ENCODE data around the gene MRPS16.

MRPS16 gene

DNA sequence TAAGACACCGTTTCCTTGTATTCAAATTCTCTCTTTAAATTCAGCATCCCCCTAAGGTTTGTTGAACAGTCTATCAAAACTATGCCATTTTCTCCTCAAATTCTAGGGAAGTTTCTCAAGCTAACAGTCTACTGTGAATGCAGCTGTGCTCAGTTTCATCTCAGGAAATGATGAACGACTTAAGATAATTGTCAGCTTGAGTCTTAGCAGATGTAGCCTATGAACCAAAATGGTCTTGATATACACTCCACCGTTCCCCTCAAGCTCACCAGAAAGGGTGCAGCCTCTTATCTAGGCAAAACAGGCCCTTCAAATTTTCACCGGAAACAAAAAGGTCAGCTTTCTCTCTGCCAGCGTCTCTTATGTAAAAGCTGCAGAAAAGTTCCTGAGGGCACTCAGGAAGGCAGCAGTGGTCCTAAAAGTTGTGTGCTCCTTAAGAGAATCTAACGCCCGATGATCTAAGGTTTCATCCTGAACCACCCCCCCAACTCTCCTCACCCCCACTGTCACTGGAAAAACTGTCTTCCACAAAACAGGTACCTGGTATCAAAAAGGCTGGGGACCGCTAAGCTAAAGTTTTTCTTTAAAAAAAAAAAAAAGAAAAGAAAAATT is 7.5 kb downstream of the MRPS16 start:
- H3K4me3 ChIP-seq (ENCODE audit: low read depth, low read length) = no peak overlapping the region

DNA sequence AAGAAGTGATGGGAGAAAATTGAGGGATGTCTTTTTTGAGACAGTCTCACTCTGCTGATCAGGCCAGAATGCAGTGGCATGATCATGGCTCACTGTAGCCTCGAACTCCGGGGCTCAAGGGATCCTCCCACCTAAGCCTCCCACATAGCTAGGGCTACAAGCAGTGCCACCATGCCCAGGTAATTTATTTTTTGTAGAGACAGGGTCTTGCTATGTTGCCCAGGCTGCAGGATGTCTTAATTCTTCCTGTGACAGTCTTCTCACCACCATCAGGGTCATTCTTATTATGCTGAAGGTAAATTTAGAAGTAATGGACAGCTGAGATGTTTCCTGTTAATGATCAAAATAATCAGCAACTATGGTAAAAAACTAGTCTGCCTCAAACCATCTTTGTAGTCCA is 12.5 kb downstream of the MRPS16 start:
- H3K4me3 ChIP-seq (ENCODE audit: low read depth, low read length) = no peak overlapping the region

DNA sequence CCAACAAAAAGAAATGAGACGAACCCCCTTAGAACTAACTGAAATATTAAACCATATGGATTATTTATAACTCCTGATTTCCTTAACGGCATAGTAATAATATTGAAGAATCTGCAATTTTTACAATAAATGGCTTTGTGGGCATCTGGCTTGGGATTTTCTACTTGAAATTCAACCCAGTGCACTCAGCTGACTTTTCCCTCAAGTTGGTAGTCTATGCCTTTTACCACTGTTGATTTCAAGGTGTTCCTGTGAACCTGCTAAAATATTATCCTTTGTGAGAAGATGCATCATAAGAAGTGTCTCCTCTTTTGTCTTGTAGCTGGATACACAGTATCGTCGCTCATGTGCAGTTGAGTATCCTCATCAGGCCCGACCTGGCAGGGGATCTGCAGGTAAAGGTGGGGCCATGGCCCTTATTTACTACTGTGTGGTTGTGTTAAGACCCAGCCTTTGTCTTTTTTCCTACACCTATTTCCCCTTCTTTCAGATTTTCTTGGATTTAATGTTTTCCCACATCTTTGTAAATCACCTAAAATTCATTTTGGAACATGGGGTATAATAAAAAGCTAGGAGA is 13.4 kb downstream of the MRPS16 start:
- no peak overlapping the region for H3K4me3 ChIP-seq (ENCODE audit: low read depth, low read length)

DNA sequence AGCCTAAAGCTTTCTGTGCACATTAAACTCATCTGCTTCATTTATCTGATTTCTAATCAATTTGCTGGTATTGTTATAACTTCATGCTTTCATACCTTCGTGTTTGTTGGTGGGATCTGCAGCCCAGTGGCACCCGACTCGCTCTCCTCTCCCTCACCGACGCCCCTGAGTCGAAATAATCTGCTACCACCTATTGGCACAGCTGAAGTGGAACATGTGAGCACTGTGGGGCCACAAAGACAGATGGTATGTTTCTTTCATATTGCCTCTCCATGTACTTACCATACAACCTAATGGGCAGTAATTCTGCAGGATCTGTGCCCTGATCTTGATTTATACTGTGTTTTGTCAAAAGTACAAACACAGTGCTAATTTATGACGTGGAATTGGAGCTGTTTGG is 17.7 kb downstream of the MRPS16 start:
- H3K4me3 ChIP-seq (ENCODE audit: low read depth, low read length) = no peak overlapping the region

DNA sequence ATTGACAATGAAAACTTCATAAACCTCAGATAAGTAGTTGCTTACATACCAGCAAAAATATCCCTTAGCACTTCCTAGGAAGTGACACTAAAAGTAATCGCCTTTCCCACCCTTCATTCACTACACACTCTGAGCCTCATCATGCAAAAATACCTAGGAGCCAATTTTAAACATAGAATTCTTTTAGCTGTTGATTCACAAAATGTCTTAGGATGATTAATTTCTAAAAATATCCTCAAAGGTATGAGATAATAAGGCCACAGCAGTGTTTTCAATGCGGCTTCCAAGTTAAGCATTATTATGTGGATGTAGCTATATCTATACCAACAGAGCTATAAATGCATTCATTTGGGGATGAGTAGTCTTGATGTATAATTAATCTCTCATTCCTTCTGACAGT is 18.6 kb downstream of the MRPS16 start:
- H3K4me3 ChIP-seq (ENCODE audit: low read depth, low read length) = no peak overlapping the region

DNA sequence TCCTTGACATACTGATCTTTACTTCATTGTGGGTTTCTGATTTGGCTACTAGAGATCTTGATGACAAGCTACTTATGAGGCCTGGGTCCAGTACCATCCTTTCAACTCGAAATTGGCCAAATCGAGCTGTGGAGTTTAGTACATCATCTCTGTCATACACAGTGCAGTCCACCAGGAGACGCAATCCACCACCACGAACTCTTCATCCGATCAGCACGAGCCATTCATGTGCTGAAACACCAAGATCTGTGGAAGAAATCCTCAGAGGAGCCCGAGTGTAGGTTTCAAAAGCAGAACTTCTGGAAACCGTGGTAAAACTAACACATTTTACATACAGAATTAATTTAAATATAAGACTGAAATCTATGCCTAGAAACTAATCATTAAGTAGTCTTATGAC is 19.6 kb downstream of the MRPS16 start:
- H3K4me3 ChIP-seq (ENCODE audit: low read depth, low read length) = no peak overlapping the region

DNA sequence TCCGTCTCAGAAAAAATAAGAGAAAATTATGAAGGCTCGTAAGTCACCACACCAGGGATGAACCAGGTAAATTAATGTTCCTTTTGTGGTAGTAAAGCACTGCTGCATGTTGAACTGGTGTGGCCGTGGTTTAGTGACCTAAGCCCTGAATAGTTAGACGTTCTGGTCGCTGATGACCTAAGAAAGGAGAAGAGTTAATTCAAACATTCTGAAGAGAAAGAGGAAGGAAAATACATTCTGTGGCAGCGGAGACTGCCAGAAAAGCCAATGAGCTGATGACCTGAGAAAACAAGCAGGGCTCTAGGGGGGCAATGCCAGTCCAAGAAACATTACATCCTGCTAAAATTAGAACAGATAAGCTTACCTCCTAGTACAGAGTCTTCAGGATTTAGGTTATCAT is 22.9 kb downstream of the MRPS16 start:
- no peak overlapping the region for H3K4me3 ChIP-seq (ENCODE audit: low read depth, low read length)

DNA sequence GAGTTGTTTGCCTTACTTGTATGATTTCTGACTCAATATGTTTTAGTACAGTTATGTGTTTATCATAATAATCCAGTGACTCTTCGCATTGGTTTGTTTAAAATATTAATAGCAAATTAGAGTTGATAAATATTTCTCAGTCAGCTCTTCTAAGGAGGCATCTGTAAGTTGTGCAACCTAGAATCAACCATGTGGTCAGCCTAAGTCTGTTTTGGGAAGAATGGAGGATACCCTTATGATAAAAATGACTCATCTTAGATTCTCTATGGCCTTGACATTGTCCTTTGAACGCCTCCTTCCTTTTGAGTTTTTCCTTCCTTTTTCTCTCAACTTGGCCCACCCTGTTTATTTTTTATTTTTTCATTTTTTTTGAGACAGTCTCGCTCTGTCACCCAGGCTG is 24.2 kb downstream of the MRPS16 start:
- no peak overlapping the region for H3K4me3 ChIP-seq (ENCODE audit: low read depth, low read length)

DNA sequence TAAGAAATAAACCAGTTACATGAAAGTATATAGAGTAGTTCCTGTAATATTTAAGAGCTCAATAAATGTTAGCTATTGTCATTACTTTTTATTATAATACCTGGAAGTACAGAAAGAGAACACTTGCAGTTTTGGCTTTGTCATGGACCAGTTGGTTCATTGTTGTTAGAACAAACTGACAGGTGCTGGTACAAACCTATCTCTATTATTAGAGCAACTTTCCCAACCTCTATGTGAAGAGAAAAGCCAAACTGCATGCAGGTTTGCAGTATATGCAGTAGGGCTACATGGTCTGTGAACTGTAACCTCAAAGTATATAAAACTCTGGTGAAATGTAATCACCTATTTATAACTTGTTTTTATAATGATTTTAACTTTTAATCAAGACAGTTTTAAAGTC is 25.8 kb downstream of the MRPS16 start:
- H3K4me3 ChIP-seq (ENCODE audit: low read depth, low read length) = no peak overlapping the region

DNA sequence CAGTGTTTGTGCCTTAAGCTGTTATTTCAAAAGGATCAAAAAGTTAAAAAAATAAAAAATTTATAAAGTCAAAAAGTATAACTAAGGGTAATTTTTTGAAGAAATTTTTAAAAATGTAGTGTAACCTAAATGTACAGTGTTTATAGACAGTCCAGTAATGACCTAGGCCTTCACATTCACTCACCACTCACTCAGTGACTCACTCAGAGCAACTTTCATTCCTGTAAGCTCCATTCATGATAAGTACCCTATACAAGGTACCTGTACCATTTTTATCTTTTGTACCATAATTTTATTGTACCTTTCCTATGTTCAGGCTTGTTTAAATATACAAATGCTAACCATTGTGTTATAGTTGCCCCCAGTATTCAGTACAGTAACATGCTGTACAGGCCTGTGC is 26.9 kb downstream of the MRPS16 start:
- no peak overlapping the region for H3K4me3 ChIP-seq (ENCODE audit: low read depth, low read length)

DNA sequence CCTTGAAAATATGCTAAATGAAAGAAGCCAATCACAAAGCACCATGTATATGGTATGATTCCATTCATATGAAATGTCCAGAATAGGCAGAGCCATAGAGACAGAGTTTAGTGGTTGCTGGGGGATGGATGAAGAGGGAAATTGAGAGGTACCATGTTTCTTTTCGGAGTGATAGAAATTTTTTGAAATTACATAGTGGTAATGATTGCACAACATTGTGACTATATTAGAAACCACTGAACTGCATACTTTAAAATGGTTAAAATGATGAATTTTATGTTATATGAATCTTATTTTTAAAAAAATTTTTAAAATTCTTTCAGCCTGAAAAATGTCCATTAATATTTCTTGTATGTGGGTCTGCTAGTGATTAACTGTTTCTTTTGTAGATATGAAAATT is 31.5 kb downstream of the MRPS16 start:
- H3K4me3 ChIP-seq (ENCODE audit: low read depth, low read length) = no peak overlapping the region

DNA sequence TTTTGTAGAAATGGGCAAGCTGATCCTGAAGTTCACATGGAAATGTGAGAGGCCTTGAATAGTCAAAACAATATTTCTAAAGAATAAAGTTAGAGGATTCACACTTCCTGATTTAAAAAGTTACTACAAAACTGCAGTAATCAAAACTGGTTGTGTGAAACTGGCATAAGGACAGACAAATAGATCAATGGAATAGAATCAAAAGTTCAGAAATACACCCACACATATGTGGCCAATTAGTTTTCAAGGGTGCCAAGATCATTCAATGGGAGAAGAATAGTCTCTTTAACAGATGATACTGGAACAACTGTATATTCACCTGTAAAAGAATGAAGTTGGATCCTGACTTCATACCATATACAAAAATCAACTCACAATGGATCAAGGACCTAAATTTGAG is 33.1 kb downstream of the MRPS16 start:
- no peak overlapping the region for H3K4me3 ChIP-seq (ENCODE audit: low read depth, low read length)

DNA sequence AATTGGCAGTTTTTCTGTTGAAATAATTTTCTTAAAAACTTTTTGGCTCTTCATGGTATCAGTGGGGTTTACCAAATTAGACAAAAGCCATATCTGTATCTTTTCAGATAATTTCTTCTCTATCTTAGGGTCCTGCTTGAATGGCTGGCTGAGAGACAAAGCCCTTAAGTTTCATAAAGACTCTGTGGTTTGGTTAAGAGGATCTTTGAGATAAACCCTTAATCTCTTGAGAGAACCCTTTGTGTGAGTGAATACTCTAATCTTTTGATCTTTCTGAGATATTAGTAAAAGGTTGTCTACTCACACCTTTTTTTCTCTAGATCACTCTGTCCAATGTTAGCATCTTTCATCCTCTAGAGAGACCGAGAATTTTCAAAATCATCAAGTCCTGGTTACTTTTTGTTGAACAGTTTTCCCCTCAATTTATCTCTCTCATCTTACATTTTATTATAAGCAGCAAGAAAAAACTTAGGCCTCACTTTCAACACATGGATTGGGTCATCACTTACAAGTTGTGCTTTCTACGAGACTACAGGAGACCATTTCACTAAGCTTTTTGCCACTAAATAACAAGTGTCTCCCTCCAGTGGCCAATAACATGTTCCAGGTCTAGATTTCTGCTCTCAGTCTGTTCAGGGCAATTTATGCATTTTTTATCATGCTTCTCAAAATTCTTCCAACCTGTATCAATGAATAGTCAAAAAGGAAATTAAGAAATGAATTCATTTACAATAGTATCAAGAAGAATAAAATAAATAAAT is 33.8 kb downstream of the MRPS16 start:
- no peak overlapping the region for H3K4me3 ChIP-seq (ENCODE audit: low read depth, low read length)

DNA sequence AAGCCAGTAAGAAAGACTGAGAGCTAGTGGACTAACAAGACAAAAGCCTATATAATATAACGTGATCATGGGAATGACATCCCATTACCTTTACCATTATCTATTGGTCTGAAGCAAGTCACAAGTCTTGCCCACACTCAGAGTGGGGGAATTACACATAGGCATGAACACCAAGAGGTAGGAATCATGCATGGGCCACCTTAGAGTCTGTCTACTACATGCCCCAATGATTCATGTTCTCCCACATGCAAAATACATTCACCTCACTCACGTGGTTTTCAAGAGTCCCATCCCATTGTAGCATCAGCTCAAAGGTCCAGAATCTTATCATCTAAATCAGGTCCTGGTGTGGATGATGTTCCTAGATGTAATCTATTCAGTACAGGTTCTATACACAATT is 34.8 kb downstream of the MRPS16 start:
- no peak overlapping the region for H3K4me3 ChIP-seq (ENCODE audit: low read depth, low read length)

DNA sequence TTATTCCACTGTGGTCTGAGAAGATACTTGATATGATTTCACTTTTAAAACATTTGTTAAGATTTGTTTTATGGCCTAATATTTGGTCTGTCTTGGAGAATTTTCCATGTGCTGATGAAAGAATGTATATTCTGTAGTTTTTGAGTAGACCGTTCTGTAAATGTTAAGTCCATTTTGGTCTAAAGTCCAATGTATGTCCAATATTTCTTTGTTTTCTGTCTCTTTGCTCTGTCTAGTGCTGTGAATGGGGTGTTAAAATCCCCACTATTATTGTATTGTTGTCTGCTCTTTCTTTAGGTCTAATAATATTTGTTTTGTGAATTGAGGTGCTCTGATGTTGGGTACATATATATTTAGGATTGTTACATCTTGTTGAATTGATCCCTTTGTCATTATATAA is 36.7 kb downstream of the MRPS16 start:
- H3K4me3 ChIP-seq (ENCODE audit: low read depth, low read length) = no peak overlapping the region

DNA sequence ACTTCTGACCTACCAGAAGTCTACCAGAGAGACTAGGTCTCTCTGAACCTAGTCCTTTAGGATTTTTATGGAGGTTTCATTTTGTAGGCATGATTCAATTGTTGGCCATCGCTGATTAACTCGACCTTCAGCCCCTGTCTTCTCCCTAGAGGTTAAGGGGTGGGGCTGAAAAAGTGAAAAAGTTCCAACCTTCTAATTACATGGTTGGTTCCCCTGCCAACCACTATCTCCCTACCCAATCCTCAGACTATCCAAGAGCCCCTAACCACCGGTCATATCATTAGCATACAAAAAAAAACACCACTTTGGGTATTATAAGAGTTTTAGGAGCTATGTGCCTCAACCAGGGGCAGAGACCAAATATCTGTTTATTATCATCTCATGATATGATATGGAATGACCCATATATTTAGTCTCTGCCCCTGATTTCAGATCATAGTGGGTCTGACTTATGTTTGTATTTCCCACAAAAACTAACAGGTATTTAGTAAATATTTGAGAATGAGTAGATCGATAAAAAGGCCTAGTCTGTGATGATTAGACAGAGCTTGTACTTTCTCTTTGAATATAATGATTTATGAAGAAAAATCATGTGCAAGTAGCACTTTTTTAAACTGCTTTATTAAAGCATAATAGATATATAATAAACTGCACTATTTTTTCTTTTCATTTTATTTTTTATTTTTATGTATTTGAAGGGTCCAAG is 41.2 kb downstream of the MRPS16 start:
- H3K4me3 ChIP-seq (ENCODE audit: low read depth, low read length) = no peak overlapping the region

DNA sequence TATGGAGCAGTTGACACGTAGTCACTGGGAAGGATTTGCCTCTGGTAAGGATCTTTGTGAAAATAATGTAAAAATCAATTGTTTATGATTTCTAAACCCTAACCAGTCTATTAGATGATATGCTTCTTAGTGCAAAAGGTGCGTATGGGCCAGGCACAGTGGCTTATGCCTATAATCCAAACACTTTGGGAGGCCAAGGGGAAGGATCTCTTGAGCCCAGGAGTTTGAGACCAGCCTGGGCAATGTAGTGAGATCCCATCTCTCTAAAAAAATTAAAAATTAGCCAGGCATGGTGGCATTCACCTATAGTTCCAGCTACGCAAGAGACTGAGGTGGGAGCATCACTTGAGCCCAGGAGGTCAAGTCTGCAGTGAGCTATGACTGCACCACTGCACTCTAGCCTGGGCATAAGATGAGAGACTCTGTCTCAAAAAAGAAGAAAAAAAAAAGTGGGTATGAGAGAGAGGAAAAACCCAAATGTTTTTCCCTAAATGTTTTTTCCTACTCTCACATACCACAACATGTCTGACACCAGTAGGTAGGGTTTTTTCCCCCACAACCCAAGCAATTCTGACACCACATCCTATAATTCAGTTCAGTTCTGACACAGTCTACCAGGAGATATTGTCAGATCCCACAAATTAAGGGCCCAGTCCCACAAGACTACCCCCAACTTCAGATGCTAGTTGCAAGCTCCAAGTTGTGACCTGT is 41.9 kb downstream of the MRPS16 start:
- no peak overlapping the region for H3K4me3 ChIP-seq (ENCODE audit: low read depth, low read length)

DNA sequence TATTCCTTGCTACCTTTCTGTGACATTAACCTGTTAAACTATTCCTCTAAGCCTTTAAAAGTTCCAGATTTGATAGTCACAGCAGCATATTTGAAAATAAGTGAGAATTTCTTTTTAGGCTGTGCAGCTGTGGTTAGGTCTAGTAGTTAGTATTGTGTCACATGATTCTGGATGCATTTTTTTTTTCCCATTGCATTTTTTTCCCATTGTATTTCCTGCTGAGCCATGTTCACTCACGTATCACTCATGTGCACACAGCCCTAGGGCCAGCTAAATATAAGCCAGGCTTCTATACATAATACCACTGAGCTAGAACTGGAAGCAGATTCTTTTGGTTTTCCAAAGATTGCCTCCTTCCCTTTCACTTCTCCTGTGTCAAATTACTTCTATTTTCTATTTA is 42.7 kb downstream of the MRPS16 start:
- H3K4me3 ChIP-seq (ENCODE audit: low read depth, low read length) = no peak overlapping the region

DNA sequence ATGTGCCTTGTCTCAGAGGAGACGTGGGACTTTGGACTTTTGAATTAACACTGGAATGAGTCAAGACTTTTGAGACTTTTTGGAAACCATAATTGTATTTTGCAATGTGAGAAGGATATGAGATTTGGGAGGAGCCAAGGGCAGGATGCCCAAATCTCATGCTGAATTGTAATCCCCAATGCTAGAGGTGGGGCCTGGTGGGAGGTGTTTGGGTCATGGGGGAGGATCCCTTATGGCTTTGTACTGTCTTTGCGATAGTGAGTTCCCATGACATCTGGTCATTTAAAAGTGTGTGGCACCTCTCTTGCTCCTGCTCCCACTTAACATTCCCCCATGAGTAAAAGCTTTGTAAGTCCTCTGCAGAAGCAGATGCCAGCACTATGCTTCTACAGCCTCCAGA is 44.6 kb downstream of the MRPS16 start:
- no peak overlapping the region for H3K4me3 ChIP-seq (ENCODE audit: low read depth, low read length)

DNA sequence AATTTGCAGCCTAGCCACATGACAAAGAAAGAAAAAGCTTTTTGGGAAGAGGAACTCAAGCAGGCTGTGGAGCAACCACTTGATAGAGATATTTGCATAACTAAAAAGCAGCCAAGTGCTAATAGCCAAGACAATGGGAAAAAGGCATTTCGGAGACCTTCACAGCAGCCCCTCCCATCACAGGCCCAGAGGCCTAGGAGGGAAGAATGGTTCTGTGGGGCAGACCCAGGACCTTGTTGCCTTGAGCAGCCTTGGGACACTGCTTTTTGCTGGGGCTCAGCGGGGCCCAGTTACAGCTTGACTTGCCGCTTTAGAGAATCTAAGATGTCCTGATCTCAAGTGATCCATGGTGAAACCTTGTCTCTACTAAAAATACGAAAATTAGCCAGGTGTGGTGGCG is 46.1 kb downstream of the MRPS16 start:
- H3K4me3 ChIP-seq (ENCODE audit: low read depth, low read length) = no peak overlapping the region

DNA sequence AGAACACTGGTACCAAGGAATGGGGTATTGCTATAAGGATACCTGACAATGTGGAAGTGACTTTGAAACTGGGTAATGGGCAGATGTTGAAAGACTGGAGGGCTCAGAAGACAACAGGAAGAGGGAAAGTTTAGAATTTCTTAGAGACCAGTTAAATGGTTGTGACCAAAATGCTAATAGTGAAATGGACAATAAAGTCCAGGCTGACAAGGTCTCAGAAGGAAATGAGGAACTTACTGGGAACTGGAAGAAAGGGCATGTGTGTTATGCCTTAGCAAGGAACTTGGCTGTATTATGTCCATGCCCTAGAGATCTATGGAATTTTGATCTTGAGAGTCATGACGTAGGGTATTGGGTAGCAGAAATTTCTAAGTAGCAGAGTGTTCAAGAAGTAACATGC is 46.6 kb downstream of the MRPS16 start:
- no peak overlapping the region for H3K4me3 ChIP-seq (ENCODE audit: low read depth, low read length)
